Stimulated activated CD8-positive, alpha-beta memory T cell treated with anti-CD3 and anti-CD28 coated beads, Interleukin-7, amount 100 ng/mL, for 1 hour (primary cell): ENCODE measurements around the gene RAB37.

Experiments used
- DNase-seq, 2 donors: peaks; one replicate each; pipeline ENCODE4 v3.0.0-alpha.2; 2020; ENCODE audit warnings: low read depth in 2 of 2

Gene RAB37

DNA sequence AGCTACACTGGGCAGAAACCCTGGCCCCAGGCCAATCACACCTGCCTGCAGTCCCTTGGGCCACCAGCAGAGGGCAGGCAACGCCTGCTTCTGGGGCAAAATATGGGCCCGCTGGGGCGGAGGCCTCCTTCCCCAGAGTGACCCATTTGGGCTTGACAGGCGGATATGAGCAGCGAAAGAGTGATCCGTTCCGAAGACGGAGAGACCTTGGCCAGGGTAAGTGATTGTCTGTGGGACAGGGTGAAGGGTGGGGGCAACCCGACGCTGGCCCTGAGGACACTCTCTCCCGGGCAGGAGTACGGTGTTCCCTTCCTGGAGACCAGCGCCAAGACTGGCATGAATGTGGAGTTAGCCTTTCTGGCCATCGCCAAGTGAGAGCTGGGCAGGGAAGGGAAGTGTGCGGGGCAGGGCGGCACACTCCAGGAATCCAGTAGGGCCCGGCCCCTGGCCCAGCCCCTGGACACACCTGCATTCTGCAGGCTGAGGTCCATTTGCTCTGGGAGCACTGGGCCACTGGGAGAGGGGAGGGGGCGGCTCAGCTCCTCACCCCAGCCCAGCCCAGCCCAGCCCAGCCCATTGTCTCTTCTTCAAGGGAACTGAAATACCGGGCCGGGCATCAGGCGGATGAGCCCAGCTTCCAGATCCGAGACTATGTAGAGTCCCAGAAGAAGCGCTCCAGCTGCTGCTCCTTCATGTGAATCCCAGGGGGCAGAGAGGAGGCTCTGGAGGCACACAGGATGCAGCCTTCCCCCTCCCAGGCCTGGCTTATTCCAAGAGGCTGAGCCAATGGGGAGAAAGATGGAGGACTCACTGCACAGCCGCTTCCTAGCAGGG is 7.9 kb downstream of the RAB37 start:
- DNase-seq, result peak; percentile 74 to 80

DNA sequence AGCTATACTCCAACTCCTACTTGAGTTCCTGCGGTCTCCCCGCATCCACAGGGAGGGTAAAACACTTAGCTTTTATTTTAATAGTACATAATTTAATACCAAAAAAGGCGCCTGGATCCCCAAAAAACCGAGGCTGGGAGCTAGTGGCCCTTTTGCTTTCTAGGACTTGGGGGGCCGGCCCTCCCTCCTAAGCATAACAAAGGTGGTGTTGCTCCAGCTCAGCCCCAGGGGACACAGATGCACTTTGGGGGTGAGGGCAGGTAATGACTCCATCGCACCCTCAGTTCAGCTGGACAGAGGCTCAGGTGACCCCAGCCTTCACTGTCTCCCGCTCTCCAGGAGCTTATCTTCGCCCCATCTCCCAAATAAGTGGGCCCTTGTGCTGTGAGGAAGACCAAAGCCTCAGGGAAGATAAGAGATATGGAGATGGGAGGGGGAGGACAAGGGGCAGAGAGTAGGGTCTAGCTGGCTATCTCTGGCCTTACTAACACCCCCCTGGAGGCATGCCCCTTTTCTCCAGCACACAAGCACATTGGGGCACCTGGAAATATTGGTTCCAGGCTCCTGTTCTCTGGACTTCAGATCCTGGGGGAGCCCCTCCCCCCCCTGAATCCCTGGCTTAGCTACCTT is 8.6 kb downstream of the RAB37 start:
- no peak for DNase-seq

DNA sequence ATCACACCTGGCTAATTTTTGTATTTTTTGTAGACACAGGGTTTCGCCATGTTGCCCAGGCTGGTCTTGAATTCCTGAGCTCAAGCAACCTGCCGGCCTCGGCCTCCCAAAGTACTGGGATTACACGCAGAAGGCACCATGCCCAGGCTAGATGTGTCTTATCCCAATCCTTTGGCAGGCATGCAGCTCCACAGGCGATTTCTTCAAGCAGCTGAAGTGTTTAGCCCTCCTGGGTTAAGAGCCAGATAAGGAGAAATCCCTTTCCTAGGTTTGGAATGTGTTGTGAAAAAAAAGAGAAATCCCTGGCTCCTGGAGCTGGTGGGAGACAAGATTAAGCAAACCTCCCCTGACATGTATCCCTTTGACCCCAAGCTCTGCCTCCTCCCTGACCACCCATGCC is 9.3 kb downstream of the RAB37 start:
- DNase-seq, result no peak

DNA sequence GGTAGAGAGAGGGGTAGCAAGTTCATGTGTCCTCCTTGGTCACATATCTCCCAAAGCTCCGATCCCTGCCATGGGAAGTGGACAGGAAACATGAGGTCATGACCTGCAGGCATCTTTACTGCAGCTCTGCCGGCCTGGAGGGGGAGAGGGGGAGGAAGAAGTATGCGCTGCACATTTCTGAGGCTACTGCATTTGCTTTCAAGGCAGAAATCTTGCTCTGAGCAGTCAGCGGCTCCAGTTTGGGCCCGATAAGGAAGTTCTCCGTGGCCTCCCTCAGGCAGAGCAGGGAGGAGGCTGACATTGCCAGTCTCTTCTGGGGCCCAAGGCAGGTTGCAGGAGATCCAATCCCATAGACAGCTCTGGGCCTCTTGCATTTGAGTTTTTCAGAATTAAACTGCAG is 9.9 kb downstream of the RAB37 start:
- no peak for DNase-seq

DNA sequence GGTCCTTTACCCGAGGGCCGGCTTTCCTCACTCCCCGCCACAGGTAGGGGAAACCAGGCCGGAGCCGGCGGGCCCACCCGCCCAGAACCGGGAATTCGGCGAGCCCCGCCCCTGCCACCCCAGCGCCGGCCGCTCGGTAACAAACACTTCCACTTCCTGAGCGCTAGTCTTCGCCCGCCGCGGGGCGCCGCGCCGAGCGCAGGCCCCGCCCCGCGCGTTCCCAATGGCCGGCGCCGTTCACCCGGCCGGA is 11.1 kb downstream of the RAB37 start:
- DNase-seq, result peak in 1 of 2 donors; percentile 86

DNA sequence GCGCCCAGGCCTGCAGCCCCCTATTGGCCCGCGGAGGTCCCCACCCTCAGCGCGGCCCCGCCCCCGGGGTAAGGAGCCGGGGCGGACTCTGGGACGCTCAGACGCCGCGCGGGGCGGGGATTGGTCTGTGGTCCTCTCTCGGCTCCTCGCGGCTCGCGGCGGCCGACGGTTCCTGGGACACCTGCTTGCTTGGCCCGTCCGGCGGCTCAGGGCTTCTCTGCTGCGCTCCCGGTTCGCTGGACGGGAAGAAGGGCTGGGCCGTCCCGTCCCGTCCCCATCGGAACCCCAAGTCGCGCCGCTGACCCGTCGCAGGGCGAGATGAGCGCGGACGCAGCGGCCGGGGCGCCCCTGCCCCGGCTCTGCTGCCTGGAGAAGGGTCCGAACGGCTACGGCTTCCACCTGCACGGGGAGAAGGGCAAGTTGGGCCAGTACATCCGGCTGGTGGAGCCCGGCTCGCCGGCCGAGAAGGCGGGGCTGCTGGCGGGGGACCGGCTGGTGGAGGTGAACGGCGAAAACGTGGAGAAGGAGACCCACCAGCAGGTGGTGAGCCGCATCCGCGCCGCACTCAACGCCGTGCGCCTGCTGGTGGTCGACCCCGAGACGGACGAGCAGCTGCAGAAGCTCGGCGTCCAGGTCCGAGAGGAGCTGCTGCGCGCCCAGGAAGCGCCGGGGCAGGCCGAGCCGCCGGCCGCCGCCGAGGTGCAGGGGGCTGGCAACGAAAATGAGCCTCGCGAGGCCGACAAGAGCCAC is 11.6 kb downstream of the RAB37 start, which contains the start of gene NHERF1:
Gene NHERF1 (plus strand): TSS at position 100 of the 750 bp plus-strand sequence. CDS start 219 bp downstream, at position 319.
- DNase-seq, result peak in 1 of 2 donors; percentile 87

DNA sequence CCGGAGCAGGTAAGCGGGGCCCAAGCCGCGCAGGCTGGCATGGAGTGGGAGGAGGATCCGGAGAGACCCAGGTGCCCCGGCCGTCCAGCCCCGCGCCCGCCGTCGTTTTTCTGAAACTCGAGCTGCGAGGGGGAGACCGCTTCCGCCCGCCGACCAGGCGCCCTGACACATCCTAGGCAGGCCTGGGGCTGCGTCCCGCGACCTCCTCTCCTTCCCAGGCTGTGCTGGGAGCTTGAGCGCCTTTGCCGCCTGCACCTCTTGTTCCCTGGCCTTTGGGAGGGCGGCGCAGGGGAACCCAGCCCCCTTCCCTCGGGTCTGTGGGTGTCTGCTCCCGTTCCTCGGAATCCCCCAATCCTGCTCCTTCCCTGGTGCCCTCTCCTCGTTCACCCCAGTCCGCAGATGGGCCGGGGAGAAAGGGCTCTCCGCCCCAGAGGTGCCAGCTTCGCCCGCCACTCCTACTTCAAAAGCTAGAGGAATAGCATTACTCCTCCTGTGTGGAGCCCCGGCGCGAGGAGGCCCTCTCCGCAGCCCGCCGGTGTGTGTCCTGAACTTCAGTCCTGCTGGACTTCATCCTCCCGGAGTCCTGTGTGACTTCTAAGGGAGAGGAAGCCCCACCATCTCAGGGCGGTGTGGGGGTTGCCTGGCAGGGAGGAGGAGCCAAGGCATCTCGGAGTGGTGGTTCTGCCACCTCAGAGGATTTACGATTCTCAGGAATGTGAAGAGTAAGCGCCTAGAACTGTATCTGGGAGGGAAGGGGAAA is 12.4 kb downstream of the RAB37 start:
- no peak for DNase-seq

DNA sequence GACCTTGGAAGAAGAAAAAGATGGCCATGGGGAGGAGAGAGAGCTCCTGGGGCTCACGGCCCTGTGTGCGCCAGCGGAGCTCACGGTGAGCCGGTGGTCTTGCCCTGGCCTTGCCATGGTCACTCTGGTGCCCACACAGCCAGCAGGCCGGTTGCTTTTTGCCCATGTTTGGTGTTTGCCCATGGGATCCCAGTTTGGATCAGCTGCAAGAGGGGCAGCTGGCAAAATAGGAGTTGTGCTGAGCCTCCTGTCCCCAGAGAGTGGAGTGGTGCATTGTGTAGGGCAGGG is 12.9 kb downstream of the RAB37 start:
- DNase-seq, result no peak

DNA sequence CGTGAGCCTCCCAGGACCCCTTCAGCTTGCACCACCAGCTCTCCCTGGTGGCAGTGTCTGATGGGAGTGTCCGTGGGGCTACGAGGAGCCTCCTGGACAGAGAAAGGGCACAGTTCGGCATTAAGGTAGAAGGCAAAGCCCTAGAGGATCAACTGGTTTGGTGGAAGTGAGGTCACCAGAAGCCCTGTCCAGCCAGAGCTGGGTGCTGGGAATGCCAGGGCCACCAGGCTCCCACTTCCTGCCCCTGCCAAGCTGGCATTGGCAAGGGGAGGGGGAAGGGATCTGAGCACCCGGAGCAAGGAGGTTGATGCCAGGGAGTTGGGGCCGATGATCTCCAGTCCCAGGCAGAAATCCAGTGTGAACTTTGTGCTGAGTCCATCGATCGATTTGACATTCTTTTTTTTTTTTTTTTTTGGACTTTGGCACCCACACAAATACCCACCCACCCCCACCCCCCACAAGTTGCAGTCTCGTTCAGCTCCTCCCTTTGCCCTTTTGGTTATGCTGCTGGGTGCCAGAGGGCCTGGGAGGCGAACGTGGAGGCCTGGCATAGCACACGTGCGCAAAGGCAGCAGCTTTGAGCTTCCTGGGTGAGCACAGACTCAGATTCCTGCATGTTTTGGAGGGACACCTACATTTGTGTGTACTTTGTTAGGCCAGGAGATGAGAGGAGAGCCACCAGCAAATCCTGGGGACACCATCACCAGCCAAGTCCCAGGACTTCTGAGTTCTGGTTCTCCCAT is 13.4 kb downstream of the RAB37 start:
- DNase-seq, result no peak

DNA sequence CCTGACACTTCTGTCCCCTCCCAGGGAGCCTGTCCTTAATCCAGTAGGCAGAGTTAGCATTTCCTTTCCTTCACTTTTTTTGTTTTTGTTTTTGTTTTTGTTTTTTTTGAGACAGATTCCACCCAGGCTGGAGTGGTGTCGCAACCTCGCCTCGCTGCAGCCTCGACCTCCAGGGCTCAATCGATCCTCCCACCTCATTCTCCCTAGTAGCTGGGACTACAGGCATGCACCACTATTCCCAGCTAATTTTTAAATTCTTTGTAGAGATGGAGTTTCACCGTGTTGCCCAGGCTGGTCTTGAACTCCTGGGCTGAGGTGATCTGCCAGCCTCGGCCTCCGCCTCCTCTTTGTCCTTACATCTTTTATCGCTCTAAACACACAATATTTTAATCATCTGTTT is 15.4 kb downstream of the RAB37 start:
- DNase-seq, result no peak

DNA sequence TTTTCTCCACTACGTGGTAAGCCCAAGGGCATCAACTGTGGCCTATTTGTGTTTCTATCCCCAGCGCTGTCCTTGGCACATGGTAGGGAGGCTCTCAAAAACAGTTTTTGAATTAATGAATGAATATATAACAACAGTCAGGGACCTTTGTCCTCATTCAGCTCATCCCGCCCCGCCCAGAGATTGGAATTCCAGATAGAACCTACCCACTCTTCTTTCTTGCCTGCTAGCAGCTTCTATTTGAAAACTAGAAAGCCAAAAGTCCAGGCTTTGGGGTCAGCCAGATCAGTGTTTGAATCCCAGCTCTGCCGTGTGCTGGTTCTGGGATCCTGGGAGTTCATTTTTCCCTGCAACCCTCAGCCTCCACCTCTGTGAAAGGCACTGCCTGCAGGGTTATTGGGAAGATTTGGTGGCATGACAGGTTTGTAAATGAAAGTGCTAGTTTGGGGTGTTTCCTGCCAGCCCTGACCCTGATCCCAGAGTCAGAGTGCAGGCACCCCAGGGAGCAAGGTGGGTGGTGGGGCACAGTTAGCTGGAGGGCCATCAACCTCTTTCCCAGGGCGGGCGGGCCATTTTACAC is 15.9 kb downstream of the RAB37 start:
- no peak for DNase-seq

DNA sequence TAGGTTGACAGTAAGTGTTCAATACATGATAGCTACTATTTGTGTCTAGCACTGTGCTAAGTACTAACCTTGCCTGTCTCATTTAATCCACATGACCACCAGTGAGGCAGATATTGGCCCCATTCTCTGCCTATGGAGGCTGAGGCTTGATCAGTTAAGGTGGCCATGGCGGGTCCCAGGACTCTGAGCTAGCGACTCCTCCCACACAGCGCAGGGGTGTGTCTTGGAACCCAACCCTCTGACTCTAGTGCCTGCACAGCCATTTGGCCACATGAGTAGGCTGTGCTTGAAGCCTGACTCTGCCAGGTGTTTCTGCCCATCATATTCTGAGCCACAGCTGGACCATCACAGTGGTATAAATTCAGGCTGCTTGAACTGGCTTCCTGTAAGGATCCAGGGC is 17.8 kb downstream of the RAB37 start:
- no peak for DNase-seq

DNA sequence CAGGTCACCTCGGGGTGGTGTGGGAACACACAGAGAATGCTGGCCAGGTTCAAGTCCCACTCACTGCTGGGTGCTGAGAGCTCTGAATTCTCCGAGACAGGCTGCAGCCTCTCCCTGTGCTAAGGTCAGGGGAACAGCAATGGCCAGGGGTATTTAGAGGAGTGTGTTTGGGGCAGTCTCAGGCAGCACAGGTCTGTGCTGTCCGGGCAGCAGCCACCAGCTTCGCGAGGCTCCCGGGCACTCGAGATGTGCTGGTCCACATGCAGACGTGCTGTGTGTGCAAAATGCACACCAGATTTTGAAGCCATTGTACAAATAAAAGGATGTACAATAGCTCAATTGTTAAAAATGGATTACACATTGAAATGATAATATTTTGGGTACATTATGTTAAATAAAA is 18.5 kb downstream of the RAB37 start:
- no peak for DNase-seq

DNA sequence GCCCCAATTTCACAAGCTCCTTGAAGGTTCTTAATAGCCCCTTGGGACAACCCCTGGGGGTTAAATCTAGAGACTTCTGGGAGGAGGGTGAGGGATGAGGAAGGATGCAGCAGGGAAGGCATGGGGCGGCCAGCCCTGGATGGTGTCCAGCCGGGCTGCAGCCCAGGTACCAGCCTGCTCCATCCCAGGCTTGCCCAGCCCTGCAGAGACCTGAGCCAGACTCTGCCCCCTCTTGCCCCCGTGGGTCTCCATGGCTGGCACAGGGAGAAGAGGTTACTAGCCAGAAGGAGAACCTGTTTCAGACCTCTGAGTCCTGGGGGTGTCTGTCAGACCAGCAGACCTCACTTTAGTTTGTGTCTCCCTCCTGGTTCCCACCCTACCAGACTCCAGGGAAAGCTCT is 19.8 kb downstream of the RAB37 start:
- no peak for DNase-seq

DNA sequence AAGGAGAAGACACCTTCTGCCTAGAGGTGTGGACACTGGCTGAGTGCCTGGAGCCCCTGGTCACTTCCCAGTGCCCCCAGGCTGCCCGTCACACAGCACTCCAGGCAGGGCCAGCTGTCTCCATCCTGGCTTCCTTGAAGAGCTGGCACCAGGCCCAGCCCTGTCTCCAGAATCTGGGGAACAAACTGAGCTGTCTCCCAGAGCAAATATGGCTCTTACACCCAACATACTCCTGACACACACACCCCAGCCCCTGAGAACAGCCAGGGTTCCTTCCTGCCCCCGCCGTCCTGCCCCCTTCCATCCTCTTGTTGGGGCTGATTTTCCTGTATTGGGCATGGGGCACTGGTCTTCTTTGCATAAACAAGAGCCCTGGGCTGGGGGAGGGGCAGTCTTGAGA is 20.4 kb downstream of the RAB37 start:
- DNase-seq, result no peak

DNA sequence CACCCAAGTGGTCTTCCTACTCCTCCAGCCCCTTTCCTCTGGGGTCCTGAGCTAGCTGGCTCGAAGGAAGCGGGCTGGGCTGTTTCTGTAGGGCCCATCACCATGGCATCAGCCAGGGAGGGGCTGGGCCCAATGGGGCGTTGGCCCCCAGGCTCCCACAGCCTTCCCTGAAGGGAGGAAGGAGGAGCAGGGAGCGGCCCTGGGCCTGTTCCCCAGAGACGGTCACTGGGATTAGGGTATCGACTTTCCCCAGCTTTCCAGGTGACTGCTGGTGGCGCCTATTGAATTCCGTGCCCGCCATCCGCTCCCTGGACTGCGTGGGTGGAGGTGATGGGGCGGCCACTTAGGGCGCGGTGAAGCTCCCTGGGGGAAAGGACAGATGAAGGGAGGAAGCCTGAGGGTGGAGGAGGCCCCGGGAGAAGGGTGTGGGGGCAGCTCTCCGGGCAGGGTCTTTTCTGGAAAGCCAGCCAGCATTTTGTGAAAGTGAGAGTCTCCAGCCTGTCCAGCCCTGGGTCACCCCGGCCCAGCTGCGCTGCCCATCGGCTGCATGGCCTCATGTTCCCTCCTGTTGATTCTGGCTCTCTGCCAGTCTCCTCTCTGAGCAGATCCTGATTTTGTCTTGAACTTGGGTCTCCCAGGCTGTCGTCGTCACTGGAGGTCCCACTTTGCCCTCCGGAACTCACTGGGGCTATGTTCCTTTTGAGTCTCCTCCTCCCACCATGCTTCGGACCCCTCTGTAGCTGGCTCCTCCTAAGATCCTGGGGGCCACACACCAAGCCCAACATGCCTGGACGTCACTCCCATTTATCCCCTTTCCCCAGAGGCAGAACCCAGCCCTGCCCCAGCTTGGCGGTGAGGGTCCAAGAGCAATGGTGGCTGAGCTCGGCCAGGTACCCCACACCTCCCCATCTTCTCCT is 21.1 kb downstream of the RAB37 start:
- DNase-seq, result no peak

DNA sequence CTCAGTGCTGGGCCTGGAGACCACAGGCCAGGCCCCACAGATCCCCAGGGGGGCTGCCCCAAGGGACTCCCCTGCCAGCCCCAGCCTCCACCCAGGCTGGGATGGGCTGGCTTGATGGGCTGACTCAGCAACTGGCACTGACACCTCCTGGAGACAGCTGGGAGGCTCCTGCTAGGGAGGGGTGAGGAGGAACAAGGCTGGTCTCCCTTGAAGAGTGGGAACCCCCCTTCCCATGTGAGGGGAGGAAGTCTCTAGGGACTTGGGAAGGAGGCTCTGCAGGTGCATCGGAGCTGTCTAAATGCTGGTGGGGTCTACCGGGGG is 21.8 kb downstream of the RAB37 start:
- DNase-seq, result no peak

DNA sequence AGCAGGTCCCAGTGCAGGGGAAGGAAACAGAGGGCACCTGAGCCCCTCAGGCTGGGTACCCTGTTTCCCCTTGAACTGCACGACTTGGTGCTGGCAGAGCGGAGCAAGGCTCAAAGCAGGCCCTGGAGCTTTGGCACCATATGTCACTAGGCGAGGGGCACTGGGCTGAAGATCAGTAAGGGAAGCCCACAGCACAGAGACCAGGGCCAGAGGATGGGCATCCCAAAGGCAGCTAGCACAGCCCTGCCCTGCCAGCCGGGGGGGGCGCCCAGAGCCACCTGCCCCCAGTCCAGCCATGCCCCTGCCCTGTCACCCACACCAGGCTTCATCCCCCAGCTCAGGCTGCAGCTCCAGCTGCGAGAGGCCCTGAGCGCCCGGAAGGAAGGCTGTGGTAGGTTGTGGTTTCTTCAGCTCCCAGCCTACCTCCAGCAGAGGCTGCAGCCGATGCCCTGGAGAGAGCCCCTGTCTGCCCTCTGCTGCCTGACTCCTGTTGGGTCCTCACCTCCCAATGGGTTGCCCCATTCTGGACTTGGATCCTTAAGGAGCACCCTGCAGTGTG is 22.3 kb downstream of the RAB37 start:
- no peak for DNase-seq

DNA sequence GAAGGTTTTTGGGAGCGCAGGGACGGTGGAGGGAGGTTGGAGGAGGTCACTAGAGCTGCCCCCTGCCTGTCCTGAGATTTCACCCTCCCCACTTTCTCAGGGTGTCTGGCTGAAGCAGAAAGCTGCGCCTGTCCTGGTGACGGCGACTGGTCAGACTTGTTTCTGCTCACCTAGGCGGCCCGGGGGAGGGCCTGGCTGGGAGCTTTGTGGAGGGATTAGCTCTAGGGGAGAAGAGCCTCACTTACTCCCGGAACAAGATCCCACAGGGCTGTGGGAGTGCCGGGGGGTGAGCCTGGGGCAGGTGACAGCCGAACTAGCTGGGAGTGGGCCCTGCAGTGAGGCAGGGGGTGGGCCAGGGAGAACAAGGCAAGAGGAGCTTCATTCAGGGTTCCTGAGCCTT is 22.9 kb downstream of the RAB37 start:
- DNase-seq, result no peak
